ENCODE measurements around the gene EPHB2. TPM values are rescaled to one million over a fixed set of nuclear protein-coding genes. Genes with fewer than 3 reads are reported as not detected.

EPHB2 gene
- total and polyA plus RNA-seq, 2 donors (not counting 3 experiments of a cell fraction or from before 2014, with no cell fraction given) = 50.8 to 69.1 TPM

DNA sequence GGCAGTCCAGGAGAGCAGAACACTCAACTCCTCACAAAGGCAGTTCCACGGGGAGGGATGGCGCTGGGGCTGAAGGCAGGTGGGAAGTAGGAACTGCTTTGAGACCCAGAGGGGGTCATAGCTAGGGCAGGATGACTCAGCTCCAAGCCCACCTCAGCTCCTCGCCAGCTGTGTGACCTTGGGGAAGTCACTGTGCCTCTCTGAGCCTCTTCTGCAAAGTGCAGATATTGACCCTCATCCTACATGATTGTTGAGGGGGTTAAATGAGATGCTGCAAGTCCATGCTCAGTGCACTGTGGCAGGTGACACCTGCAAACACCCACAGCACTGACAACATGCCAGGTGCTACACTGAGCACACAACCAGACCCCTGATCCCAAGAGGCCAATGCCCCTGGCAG, 168.8 kb downstream of the EPHB2 start:
- FAIRE-seq (no peak), DNase-seq (ENCODE audit: low read depth, low spot score) (no peak)
- Histone ChIP-seq H4K20me1 (replicated peaks; ENCODE audit: control insufficient read depth, extremely low read depth, insufficient read depth, low read length) (no peaks in the 10 kb centered on the region), H3K9me3 (replicated peaks; ENCODE audit: control insufficient read depth, insufficient read depth, low read length) (no peaks in the 10 kb centered on the region), H3K9me1 (replicated peaks; ENCODE audit: control insufficient read depth, extremely low read depth, insufficient read depth, low read length) (no peaks in the 10 kb centered on the region), H3K27me3 (ENCODE audit: control insufficient read depth in 2 of 2, insufficient read depth in 2 of 2, low read length in 2 of 2) (no peaks in the 10 kb centered on the region), H3K4me3 (replicated peaks in 1 of 3; ENCODE audit: insufficient read depth in 1 of 3, low read depth in 1 of 3, low read length in 3 of 3) (no peak overlapping the region), H3K4me2 (ENCODE audit: insufficient read depth, low read length) (no peak overlapping the region), H3K4me1 (ENCODE audit: control insufficient read depth, extremely low read depth, insufficient read depth, low read length) (peaks cover 21% of the 10 kb centered on the region), H2AFZ (ENCODE audit: low read depth, low read length) (no peak overlapping the region), H3K27ac (ENCODE audit: insufficient read depth, low read depth, low read length) (peak overlapping the region; percentile 23), H3K36me3 (ENCODE audit: control insufficient read depth in 2 of 2, extremely low read depth in 1 of 2, insufficient read depth in 2 of 2, low read length in 2 of 2) (peaks cover 0 to 4% of the 10 kb centered on the region in 2 experiments), H3K9ac (replicated peaks; ENCODE audit: extremely low read depth, insufficient read depth, low read length) (no peak overlapping the region), H3K79me2 (ENCODE audit: control insufficient read depth, insufficient read depth, low read length) (no peaks in the 10 kb centered on the region)
- CTCF ChIA-PET = interaction anchor here (0.6 to 2.1 kb wide), 6 partner anchors 9 to 205 kb away, joined by 3 to 14 read pairs (median 3); no protein-coding TSS in a partner anchor
- no TSS peak for BruUV-seq (replicated peaks)
- dilution Hi-C loops (cut with MboI; ENCODE audit: extremely low pct_ligation_motif_present, low sequenced_read_pairs) = no loop called here
- TF ChIP-seq POLR2AphosphoS5 (IDR thresholded peaks at IDR 0.05; ENCODE audit: insufficient read depth, low read depth, low read length) = no peak
- no peak for TF ChIP-seq POLR2A (IDR thresholded peaks at IDR 0.05; ENCODE audit: low read depth, low read length)
- no peak for TF ChIP-seq MYC (IDR thresholded peaks at IDR 0.05; ENCODE audit: low read depth, low read length)
- POLR2A ChIA-PET = no interaction called here
- intact Hi-C loops (cut with micrococcal nuclease) = no loop called here

DNA sequence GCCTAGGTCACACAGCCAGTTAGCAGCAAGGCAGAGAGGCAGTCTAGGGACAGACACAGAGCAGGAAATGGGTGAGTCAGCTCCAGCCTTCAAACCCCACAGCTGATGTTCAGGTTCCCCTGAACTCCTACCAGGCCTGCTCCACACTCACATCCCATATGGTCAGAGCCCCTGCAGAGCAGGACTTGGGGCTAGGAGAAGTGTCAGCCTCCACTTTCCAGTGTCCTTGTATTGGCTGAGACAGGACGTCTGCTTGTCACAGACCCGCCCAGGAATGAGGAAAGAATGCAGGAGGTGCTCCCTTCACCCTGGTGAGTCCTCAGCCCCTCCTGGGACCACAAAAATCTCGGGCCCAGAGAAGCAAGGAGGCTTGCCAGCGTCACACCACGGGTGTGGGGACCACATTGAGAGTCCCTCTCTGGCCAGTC, 169.5 kb downstream of the EPHB2 start:
- Histone ChIP-seq H3K9ac (replicated peaks; ENCODE audit: extremely low read depth, insufficient read depth, low read length) (no peak overlapping the region), H3K4me1 (ENCODE audit: control insufficient read depth, extremely low read depth, insufficient read depth, low read length) (peaks cover 21% of the 10 kb centered on the region), H3K4me2 (ENCODE audit: insufficient read depth, low read length) (no peak overlapping the region), H2AFZ (ENCODE audit: low read depth, low read length) (no peak overlapping the region), H3K36me3 (ENCODE audit: control insufficient read depth in 2 of 2, extremely low read depth in 1 of 2, insufficient read depth in 2 of 2, low read length in 2 of 2) (peaks cover 0 to 4% of the 10 kb centered on the region in 2 experiments), H3K27ac (ENCODE audit: insufficient read depth, low read depth, low read length) (peak overlapping the region; percentile 23), H3K9me1 (replicated peaks; ENCODE audit: control insufficient read depth, extremely low read depth, insufficient read depth, low read length) (no peaks in the 10 kb centered on the region), H3K4me3 (replicated peaks in 1 of 3; ENCODE audit: insufficient read depth in 1 of 3, low read depth in 1 of 3, low read length in 3 of 3) (no peak overlapping the region), H4K20me1 (replicated peaks; ENCODE audit: control insufficient read depth, extremely low read depth, insufficient read depth, low read length) (no peaks in the 10 kb centered on the region), H3K79me2 (ENCODE audit: control insufficient read depth, insufficient read depth, low read length) (no peaks in the 10 kb centered on the region), H3K9me3 (replicated peaks; ENCODE audit: control insufficient read depth, insufficient read depth, low read length) (no peaks in the 10 kb centered on the region), H3K27me3 (ENCODE audit: control insufficient read depth in 2 of 2, insufficient read depth in 2 of 2, low read length in 2 of 2) (no peaks in the 10 kb centered on the region)
- POLR2A ChIA-PET = no interaction called here
- TF ChIP-seq GATA2 (IDR thresholded peaks at IDR 0.05; ENCODE audit: insufficient read depth, insufficient read length, low read depth, low read length) (no peak), FOS (IDR thresholded peaks at IDR 0.05; ENCODE audit: borderline replicate concordance, insufficient read depth, low read length) (peak; percentile 83), POLR2AphosphoS5 (IDR thresholded peaks at IDR 0.05; ENCODE audit: insufficient read depth, low read depth, low read length) (peak; percentile 16)
- FAIRE-seq = peak; percentile 88
- dilution Hi-C loops (cut with MboI; ENCODE audit: extremely low pct_ligation_motif_present, low sequenced_read_pairs) (no loop called here), intact Hi-C loops (cut with micrococcal nuclease) (no loop called here)
- BruUV-seq (replicated peaks) = no TSS peak
- CTCF ChIA-PET = interaction anchor here (1.0 to 2.1 kb wide), 5 partner anchors 9 to 206 kb away, joined by 3 to 14 read pairs (median 3); no protein-coding TSS in a partner anchor
- peak; percentile 58 for DNase-seq (ENCODE audit: low read depth, low spot score)
